Measurements from ENCODE around the gene PPP1R3A.

DNA sequence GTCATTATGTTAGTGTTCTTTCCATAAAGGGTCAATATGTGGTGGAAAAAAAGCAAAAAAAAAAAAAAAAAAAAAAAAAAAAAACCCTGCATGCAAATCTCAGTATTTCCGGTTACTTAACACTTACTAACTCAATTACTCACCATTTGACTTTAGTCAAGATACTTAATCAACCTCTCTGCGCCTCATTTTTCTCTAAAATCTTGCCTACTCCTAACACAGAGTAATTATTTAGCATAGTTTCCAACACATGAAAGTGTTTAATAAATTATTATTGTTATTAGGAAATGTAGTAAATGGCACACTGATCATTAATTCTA lies 27.8 kb downstream of the PPP1R3A start:
- TF ChIP-seq RAD21 (IDR thresholded peaks at IDR 0.05; ENCODE audit: low read depth), result no peak
- TF ChIP-seq CEBPB (IDR thresholded peaks at IDR 0.05), result no peak
- no peak for TF ChIP-seq TEAD4 (IDR thresholded peaks at IDR 0.05)
- TF ChIP-seq TAF1 (IDR thresholded peaks at IDR 0.05; ENCODE audit: low read depth), result no peak
